Endothelial cell (in vitro differentiated cells): ENCODE results near the gene KRCC1. TPM values are rescaled to one million over a fixed set of nuclear protein-coding genes. Genes with fewer than 3 reads are reported as not detected.

Experiments
- DNase-seq: peaks from one replicate; pipeline ENCODE4 v3.0.0; 2021; ENCODE audit warnings: low spot score
- H3K27ac Mint-ChIP-seq: one replicate; pipeline ENCODE4 v1.8.0; 2021; ENCODE audit warnings: mixed read lengths, inconsistent platforms; ENCODE audit not compliant: unreplicated experiment
- H3K27me3 Mint-ChIP-seq: one replicate; pipeline ENCODE4 v1.8.0; 2021; ENCODE audit warnings: mild to moderate bottlenecking, moderate library complexity, mixed read lengths, inconsistent platforms; ENCODE audit not compliant: unreplicated experiment
- H3K36me3 Mint-ChIP-seq: one replicate; pipeline ENCODE4 v1.8.0; 2021; ENCODE audit warnings: mild to moderate bottlenecking, low read depth, mixed read lengths, inconsistent platforms; ENCODE audit not compliant: unreplicated experiment
- H3K4me1 Mint-ChIP-seq: one replicate; pipeline ENCODE4 v1.8.0; 2021; ENCODE audit warnings: mild to moderate bottlenecking, mixed read lengths, inconsistent platforms; ENCODE audit not compliant: unreplicated experiment
- H3K4me3 Mint-ChIP-seq: one replicate; pipeline ENCODE4 v1.8.0; 2021; ENCODE audit warnings: mild to moderate bottlenecking, mixed read lengths, inconsistent platforms; ENCODE audit not compliant: unreplicated experiment
- H3K9me3 Mint-ChIP-seq: one replicate; pipeline ENCODE4 v1.8.0; 2021; ENCODE audit warnings: mixed read lengths, inconsistent platforms; ENCODE audit not compliant: unreplicated experiment
- total RNA-seq: library from RNA; stranded (reverse); fragmentation: NEBNext Ultra II Directional; extraction: Animal tissue kit (Norgen Biotek cat#: 25700); gene quantifications from one replicate; pipeline ENCODE4 v1.2.1, GENCODE V29; 2021; ENCODE audit not compliant: unreplicated experiment
- TF ChIP-seq, protein P1 (sequence below): fragments of 200-600 bp; sonication (generic); IDR thresholded peaks from one replicate; pipeline ENCODE4 v1.5.0; 2021; ENCODE audit warnings: antibody characterized with exemption; ENCODE audit not compliant: unreplicated experiment

The KRCC1 gene
- total RNA-seq, 1 donor from 2014 or later = 18.0 TPM

DNA sequence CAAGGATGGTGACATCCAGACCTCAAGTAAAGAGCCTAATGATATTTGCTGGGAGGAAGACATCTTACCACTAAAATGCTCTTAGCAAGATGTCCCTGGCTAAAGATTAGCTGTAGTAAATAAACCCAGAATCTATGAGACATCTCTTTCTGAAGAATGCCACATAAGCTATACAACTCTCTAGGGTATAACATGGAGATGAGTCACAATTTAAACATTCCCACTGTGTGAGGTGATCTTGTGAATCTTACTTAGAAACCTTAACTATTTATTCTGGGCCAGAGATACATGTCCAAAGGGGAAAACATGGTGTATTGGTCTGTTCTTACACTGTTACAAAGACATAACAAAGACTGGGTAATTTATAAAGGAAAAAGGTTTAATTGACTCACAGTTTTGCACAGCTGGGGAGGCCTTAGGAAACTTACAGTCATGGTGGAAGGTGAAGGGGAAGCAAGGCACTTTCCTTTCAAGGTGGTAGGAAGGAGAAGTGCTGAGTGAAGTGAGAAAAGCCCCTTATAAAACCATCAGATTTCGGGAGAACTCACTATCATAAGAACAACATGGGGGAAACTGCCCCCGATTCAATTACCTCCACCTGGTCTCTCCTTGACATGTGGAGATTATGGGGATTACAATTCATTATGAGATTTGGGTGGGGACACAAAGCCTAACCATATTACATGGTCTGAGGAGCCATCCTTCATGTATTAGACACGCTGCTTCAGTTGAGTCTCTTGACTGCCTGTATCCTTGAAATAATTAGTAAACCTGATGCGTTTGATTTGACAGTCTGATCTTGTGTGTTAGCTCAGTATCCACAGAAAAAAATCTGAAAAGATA is 17.1 kb downstream of the KRCC1 start:
- no peaks in the 10 kb centered on the region for H3K9me3 Mint-ChIP-seq
- no peak overlapping the region for H3K4me3 Mint-ChIP-seq
- no peak for DNase-seq
- H3K36me3 Mint-ChIP-seq = peaks cover 4% of the 10 kb centered on the region
- no peak overlapping the region for H3K27ac Mint-ChIP-seq
- H3K27me3 Mint-ChIP-seq = no peaks in the 10 kb centered on the region
- TF ChIP-seq, protein P1, sequence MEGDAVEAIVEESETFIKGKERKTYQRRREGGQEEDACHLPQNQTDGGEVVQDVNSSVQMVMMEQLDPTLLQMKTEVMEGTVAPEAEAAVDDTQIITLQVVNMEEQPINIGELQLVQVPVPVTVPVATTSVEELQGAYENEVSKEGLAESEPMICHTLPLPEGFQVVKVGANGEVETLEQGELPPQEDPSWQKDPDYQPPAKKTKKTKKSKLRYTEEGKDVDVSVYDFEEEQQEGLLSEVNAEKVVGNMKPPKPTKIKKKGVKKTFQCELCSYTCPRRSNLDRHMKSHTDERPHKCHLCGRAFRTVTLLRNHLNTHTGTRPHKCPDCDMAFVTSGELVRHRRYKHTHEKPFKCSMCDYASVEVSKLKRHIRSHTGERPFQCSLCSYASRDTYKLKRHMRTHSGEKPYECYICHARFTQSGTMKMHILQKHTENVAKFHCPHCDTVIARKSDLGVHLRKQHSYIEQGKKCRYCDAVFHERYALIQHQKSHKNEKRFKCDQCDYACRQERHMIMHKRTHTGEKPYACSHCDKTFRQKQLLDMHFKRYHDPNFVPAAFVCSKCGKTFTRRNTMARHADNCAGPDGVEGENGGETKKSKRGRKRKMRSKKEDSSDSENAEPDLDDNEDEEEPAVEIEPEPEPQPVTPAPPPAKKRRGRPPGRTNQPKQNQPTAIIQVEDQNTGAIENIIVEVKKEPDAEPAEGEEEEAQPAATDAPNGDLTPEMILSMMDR = no peak
- H3K4me1 Mint-ChIP-seq = peaks cover 12% of the 10 kb centered on the region

DNA sequence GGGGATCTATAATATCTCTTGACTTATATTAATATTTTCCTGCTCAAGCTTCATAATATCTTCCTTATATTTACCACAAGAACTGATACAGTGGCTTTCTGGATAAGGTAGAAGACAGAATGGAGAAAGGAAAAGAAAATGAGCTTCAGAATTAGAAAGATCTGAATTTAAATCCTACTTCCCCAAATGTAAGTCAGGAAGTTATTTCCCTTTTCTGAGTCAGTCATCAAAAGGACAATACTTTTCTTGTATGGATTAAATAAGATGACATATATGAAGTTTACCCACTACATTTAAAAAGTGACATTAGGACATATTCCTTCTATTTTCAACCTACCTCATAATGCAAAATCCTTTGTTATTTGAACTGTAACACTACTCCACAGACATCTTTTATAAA is 19.0 kb downstream of the KRCC1 start:
- H3K4me3 Mint-ChIP-seq = no peak overlapping the region
- H3K4me1 Mint-ChIP-seq = peaks cover 5% of the 10 kb centered on the region
- peaks cover 4% of the 10 kb centered on the region for H3K36me3 Mint-ChIP-seq
- no peaks in the 10 kb centered on the region for H3K27me3 Mint-ChIP-seq
- no peak for DNase-seq
- no peaks in the 10 kb centered on the region for H3K9me3 Mint-ChIP-seq
- no peak overlapping the region for H3K27ac Mint-ChIP-seq
- TF ChIP-seq, protein P1 = no peak

DNA sequence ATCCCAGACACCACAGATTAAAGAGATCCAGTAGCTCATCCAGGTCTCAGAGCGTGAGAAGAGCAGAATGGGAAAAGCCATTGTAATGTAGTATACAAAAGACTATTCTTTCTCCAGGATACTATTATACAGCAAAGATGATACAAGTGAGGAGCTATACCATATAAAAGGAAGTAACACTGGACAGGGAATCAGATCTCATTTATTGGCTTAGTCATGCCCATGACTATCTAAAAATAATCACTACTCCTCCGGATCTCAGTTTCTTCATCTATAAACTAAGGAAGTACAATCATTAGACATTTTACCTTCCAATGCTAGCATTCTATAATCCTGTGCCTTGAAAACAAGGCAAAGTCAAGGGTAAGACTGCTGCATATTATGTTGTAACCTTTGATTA is 19.4 kb downstream of the KRCC1 start:
- peaks cover 4% of the 10 kb centered on the region for H3K36me3 Mint-ChIP-seq

DNA sequence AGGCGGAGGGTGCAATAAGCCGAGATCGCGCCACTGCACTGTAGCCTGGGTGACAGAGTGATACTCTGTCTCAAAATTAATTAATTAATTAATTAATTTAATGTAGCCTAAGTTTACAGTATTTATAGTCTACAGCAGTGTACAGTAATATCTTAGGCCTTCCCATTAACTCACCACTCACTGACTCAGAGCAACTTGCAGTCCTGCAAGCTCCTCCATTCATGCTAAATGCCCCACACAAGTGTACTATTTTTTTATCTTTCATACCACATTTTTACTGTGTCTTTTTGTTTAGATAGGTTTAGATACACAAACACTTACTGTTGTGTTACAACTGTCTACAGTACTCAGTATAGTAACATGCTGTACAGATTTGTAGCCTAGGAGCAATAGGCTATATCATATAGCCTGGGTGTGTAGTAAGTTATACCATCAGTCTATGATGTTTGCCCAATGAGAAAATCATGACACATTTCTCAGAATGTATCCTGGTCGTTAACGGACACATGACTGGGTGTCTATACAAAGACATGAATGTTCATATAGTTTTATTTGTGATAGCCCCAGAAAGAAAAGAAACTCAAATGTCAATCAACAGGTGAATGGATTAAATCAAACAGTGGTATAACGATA is 23.4 kb downstream of the KRCC1 start:
- Mint-ChIP-seq H3K4me1 (no peaks in the 10 kb centered on the region), H3K9me3 (no peaks in the 10 kb centered on the region), H3K4me3 (no peak overlapping the region), H3K27ac (no peak overlapping the region), H3K27me3 (no peaks in the 10 kb centered on the region), H3K36me3 (peaks cover 15% of the 10 kb centered on the region)
- DNase-seq = no peak
- TF ChIP-seq, protein P1 = no peak

More for the DNA sequence above, 19.4 kb downstream of the KRCC1 start:
- Mint-ChIP-seq H3K4me1 (peaks cover 4% of the 10 kb centered on the region), H3K4me3 (no peak overlapping the region), H3K27me3 (no peaks in the 10 kb centered on the region), H3K27ac (no peak overlapping the region), H3K9me3 (no peaks in the 10 kb centered on the region)
- TF ChIP-seq, protein P1 = no peak
- DNase-seq = no peak

DNA sequence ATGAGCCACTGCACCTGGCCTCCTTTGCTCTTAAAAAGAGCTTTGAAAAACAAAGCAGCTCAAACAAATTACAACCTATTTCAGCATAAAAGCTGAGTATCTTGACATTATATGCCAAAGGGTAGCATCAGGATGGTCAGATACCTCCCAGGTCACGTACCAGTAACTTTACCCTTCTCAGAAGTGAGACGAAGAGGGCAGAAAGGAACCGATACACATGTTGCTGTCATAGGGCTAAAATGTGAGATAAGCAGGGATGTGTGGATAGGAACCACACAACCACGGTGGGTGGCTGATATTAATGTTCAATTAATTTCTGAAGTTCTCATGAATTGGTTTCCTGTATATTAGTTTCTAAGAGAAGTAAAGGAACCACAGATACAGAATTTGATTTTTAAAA is 26.7 kb downstream of the KRCC1 start:
- H3K9me3 Mint-ChIP-seq = no peaks in the 10 kb centered on the region
- H3K4me1 Mint-ChIP-seq = no peaks in the 10 kb centered on the region
- H3K36me3 Mint-ChIP-seq = peaks cover 15% of the 10 kb centered on the region
- no peak for DNase-seq
- H3K27ac Mint-ChIP-seq = no peak overlapping the region
- TF ChIP-seq, protein P1 = no peak
- H3K4me3 Mint-ChIP-seq = no peak overlapping the region
- H3K27me3 Mint-ChIP-seq = peaks cover 1% of the 10 kb centered on the region
